DMS79 treated with DMSO at 0.1 percent for 48 hours (cell line): ENCODE data around the gene FILIP1L.
A peak's percentile ranks its signal among the peaks of the same experiment; 100 is the strongest.

ENCODE experiments used
- DNase-seq: peaks from one replicate; lab custom pipeline; 2025; lab: John Stamatoyannopoulos, UW

Gene FILIP1L

GRCh38 chr3:100125161-100125938, 11.0 kb upstream of the FILIP1L start:
- DNase-seq: no peak

- no peak for DNase-seq
Observed at GRCh38 chr3:100124201-100124761, 10.0 kb upstream of the FILIP1L start.

- no peak for DNase-seq
Observed at GRCh38 chr3:100123112-100123511, 8.8 kb upstream of the FILIP1L start.

GRCh38 chr3:100122321-100122720, 8.0 kb upstream of the FILIP1L start:
- DNase-seq: no peak

GRCh38 chr3:100120693-100121092, 6.4 kb upstream of the FILIP1L start:
- no peak for DNase-seq

GRCh38 chr3:100120012-100120411, 5.7 kb upstream of the FILIP1L start:
- no peak for DNase-seq

GRCh38 chr3:100117093-100117492, 2.8 kb upstream of the FILIP1L start:
- no peak for DNase-seq

- no peak for DNase-seq
Observed at GRCh38 chr3:100113723-100114412, 433 bp downstream of the FILIP1L start.

GRCh38 chr3:100111728-100112127, 2.6 kb downstream of the FILIP1L start:
- DNase-seq: no peak

GRCh38 chr3:100110162-100110561, 4.1 kb downstream of the FILIP1L start:
- DNase-seq: no peak

- no peak for DNase-seq
Observed at GRCh38 chr3:100108464-100109079, 5.7 kb downstream of the FILIP1L start.

GRCh38 chr3:100107221-100107814, 7.0 kb downstream of the FILIP1L start:
- DNase-seq: no peak

- DNase-seq: peak; percentile 46
Observed at GRCh38 chr3:100106531-100107141, 7.7 kb downstream of the FILIP1L start.

- peak; percentile 26 for DNase-seq
Observed at GRCh38 chr3:100106094-100106493, 8.2 kb downstream of the FILIP1L start.

- DNase-seq: no peak
Observed at GRCh38 chr3:100105501-100105900, 8.8 kb downstream of the FILIP1L start.

- no peak for DNase-seq
Observed at GRCh38 chr3:100104817-100105413, 9.4 kb downstream of the FILIP1L start.

GRCh38 chr3:100104442-100104798, 9.9 kb downstream of the FILIP1L start:
- no peak for DNase-seq

GRCh38 chr3:100103558-100104441, 10.5 kb downstream of the FILIP1L start:
- DNase-seq: peak; percentile 65

GRCh38 chr3:100102757-100103156, 11.5 kb downstream of the FILIP1L start:
- DNase-seq: no peak

GRCh38 chr3:100100425-100100824, 13.9 kb downstream of the FILIP1L start:
- no peak for DNase-seq

- no peak for DNase-seq
Observed at GRCh38 chr3:100099621-100100020, 14.7 kb downstream of the FILIP1L start.
